Liver (tissue), 9 donors: ENCODE results near the gene CYP4F3. TPM values are rescaled to one million over a fixed set of nuclear protein-coding genes. Genes with fewer than 3 reads are reported as not detected.

Experiments used
- DNase-seq: peaks from one replicate; pipeline ENCODE4 v3.0.0-alpha.2; 2017; ENCODE audit warnings: low spot score
- H3K27ac ChIP-seq, 2 donors: one replicate each; pipeline ENCODE4 v1.7.0; 2013; ENCODE audit warnings: inconsistent platforms in 2 of 2, low read length in 2 of 2, control low read depth in 1 of 2, low read depth in 1 of 2, mild to moderate bottlenecking in 1 of 2
- H3K27me3 ChIP-seq, 4 donors: one replicate each; pipeline versions ENCODE4 v1.6.1 to v1.7.0; 2013; ENCODE audit warnings: low read length in 3 of 4, inconsistent platforms in 1 of 4, mild to moderate bottlenecking in 1 of 4, moderate library complexity in 1 of 4; ENCODE audit not compliant: control insufficient read depth in 4 of 4, insufficient read depth in 4 of 4
- H3K36me3 ChIP-seq, 4 donors: one replicate each; pipeline versions ENCODE4 v1.6.1 to v1.7.0; 2013; ENCODE audit warnings: low read length in 3 of 4, mild to moderate bottlenecking in 3 of 4, low read depth in 1 of 4, moderate library complexity in 1 of 4; ENCODE audit not compliant: control insufficient read depth in 4 of 4, insufficient read depth in 3 of 4
- H3K4me1 ChIP-seq, 4 donors: one replicate each; pipeline versions ENCODE4 v1.6.1 to v1.7.0; 2013; ENCODE audit warnings: low read length in 3 of 4, mild to moderate bottlenecking in 3 of 4, moderate library complexity in 1 of 4; ENCODE audit not compliant: control insufficient read depth in 4 of 4, insufficient read depth in 4 of 4
- H3K4me3 ChIP-seq, 3 donors: one replicate each; pipeline versions ENCODE4 v1.6.1 to v1.7.0; 2013; ENCODE audit warnings: low read length in 3 of 3, control low read depth in 1 of 3, low read depth in 1 of 3, mild to moderate bottlenecking in 1 of 3
- H3K9ac ChIP-seq, 2 donors: one replicate each; pipeline ENCODE4 v1.7.0; 2013; ENCODE audit warnings: low read length in 2 of 2, mild to moderate bottlenecking in 2 of 2, moderate library complexity in 2 of 2, control low read depth in 1 of 2, low read depth in 1 of 2
- H3K9me3 ChIP-seq, 4 donors: one replicate each; pipeline versions ENCODE4 v1.6.1 to v1.7.0; 2013; ENCODE audit warnings: low read length in 3 of 4; ENCODE audit not compliant: control insufficient read depth in 4 of 4
- EGR1 ChIP-seq, 2 donors: IDR thresholded peaks; 2 replicates each; pipeline ENCODE4 v1.6.1; 2016 to 2018; ENCODE audit warnings: antibody characterized with exemption in 2 of 2, low read depth in 2 of 2
- FOXA2 ChIP-seq: IDR thresholded peaks from 2 replicates; pipeline ENCODE4 v1.6.1; 2016; ENCODE audit warnings: antibody characterized with exemption
- GABPA ChIP-seq, 2 donors: IDR thresholded peaks in 1 of 2; conservative IDR thresholded peaks in 1 of 2; 2 replicates each; pipeline ENCODE4 v1.6.1; 2016; ENCODE audit warnings: antibody characterized with exemption in 2 of 2, mild to moderate bottlenecking in 1 of 2, moderate library complexity in 1 of 2
- HNF4A ChIP-seq, 2 donors: conservative IDR thresholded peaks; 2 replicates each; pipeline ENCODE4 v1.6.1; 2016; ENCODE audit warnings: antibody characterized with exemption in 2 of 2, mild to moderate bottlenecking in 2 of 2
- JUND ChIP-seq, 2 donors: IDR thresholded peaks; 2 replicates each; pipeline ENCODE4 v1.6.1; 2016; ENCODE audit warnings: antibody characterized with exemption in 2 of 2
- NR2F2 ChIP-seq: IDR thresholded peaks from 2 replicates; pipeline ENCODE4 v1.6.1; 2016; ENCODE audit warnings: antibody characterized with exemption
- RXRA ChIP-seq, 2 donors: IDR thresholded peaks; 2 replicates each; pipeline ENCODE4 v1.6.1; 2017 to 2018; ENCODE audit warnings: antibody characterized with exemption in 2 of 2, mild to moderate bottlenecking in 1 of 2
- SP1 ChIP-seq: IDR thresholded peaks from 2 replicates; pipeline ENCODE4 v1.6.1; 2018; ENCODE audit warnings: antibody characterized with exemption, mild to moderate bottlenecking
- TAF1 ChIP-seq: conservative IDR thresholded peaks from 2 replicates; pipeline ENCODE4 v1.6.1; 2016; ENCODE audit warnings: antibody characterized with exemption, mild to moderate bottlenecking
- WGBS: extraction: QIAGEN DNeasy Blood & Tissue Kit; methylation state at CpG from one replicate; pipeline ENCODE4 v1.1.7; 2013; 5-methylcytosine and 5-hydroxymethylcytosine counted together
- polyA plus RNA-seq, 2 donors: library from polyadenylated mRNA; stranded (reverse) in 1 of 2; unstranded in 1 of 2; fragments of 200-250 nt in 1 of 2; fragments of >200 nt in 1 of 2; fragmentation: Nextera tagmentation in 1 of 2; extraction: Ambion mirVana in 1 of 2; gene quantifications; one replicate each; pipeline versions ENCODE4 v1.2.1 to v1.2.3, GENCODE V29; 2013 to 2015
- total RNA-seq, 2 donors: library from RNA; depleted of rRNA; stranded (reverse); fragments of >200 nt; gene quantifications; one replicate each; pipeline ENCODE4 v1.2.3, GENCODE V29; 2014
- TF ChIP-seq, protein P1 (sequence below): fragments of 150-350 bp; IDR thresholded peaks from 2 replicates; pipeline ENCODE4 v1.5.1; 2017; ENCODE audit warnings: improper control_type of control experiment, low read depth, low read length; ENCODE audit not compliant: missing input control
- TF ChIP-seq, protein P2 (sequence below): IDR thresholded peaks from 2 replicates; pipeline ENCODE4 v1.6.1; 2016; ENCODE audit warnings: antibody characterized with exemption, mild to moderate bottlenecking
- TF ChIP-seq, protein P3 (sequence below): IDR thresholded peaks from 2 replicates; pipeline ENCODE4 v1.6.1; 2016; ENCODE audit warnings: antibody characterized with exemption
- donor health status: healthy.
- donor health status: healthy.
- donor health status: healthy.
- donor health status: healthy.
- donor health status: healthy.

Gene CYP4F3
- total and polyA plus RNA-seq, 4 donors, result 58.4 to 168 (median 128) TPM

DNA sequence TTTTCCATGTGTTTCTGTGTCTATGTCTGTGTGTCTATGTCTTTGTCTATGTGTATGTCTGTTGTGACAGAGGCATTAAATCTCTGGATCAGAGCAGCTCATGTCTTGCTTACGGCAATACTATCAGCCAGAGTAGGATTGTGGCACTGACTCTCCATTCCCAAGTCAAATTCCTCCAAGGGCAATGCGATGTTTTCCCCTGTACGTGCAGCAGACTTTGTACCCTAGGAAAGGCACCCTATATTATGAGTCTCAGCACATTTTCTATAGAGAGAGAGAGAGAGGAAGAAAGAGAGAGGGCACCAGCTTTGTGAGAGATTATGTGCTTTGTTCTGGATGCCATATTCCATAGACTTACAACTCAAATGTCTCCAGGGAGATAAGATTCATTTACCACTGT lies 11.1 kb downstream of the CYP4F3 start:
- no peak for TF ChIP-seq EGR1 (IDR thresholded peaks at IDR 0.05; ENCODE audit: low read depth in 2 of 2)
- TF ChIP-seq RXRA (IDR thresholded peaks at IDR 0.05), result no peak
- DNase-seq, result no peak
- no peaks in the 10 kb centered on the region for H3K27me3 ChIP-seq

DNA sequence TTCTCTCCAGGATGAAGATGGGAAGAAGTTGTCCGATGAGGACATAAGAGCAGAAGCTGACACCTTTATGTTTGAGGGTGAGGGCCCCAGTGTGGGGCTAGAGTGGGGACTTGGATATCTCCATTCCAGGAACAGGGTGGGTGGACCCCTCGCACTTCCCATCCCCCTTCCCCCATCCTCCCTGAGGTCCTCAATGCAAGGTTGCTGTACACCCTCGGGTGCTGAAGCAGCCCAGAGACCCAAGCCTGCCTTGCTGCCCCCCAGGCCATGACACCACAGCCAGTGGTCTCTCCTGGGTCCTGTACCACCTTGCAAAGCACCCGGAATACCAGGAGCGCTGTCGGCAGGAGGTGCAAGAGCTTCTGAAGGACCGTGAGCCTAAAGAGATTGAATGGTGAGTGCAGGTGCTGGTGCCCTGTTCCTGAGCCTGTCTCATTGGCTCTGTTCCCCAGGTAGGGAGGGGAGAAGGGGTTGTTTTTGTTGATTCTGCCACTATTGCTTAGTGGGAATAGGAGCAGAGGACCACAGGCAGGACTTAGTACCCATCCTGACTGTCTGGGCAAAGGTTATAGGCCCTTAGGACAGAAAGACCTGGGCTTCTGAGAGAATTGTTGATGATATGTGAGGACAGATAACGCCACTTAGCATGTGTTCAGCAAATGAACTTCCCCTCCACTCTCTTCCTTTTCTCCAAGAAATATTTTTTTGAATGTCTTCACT lies 12.0 kb downstream of the CYP4F3 start:
- Histone ChIP-seq H3K36me3 (peaks cover 14 to 48% (median 30%) of the 10 kb centered on the region in 4 donors), H3K27me3 (no peaks in the 10 kb centered on the region), H3K9me3 (no peaks in the 10 kb centered on the region), H3K4me3 (no peak overlapping the region), H3K27ac (no peak overlapping the region), H3K4me1 (peaks cover 9 to 43% (median 16%) of the 10 kb centered on the region in 4 donors), H3K9ac (no peak overlapping the region)
- no peak for DNase-seq
- 59% methylated on average over 8 of the region's 8 CpGs for WGBS
- TF ChIP-seq SP1, result no peak
- TF ChIP-seq, protein P1, sequence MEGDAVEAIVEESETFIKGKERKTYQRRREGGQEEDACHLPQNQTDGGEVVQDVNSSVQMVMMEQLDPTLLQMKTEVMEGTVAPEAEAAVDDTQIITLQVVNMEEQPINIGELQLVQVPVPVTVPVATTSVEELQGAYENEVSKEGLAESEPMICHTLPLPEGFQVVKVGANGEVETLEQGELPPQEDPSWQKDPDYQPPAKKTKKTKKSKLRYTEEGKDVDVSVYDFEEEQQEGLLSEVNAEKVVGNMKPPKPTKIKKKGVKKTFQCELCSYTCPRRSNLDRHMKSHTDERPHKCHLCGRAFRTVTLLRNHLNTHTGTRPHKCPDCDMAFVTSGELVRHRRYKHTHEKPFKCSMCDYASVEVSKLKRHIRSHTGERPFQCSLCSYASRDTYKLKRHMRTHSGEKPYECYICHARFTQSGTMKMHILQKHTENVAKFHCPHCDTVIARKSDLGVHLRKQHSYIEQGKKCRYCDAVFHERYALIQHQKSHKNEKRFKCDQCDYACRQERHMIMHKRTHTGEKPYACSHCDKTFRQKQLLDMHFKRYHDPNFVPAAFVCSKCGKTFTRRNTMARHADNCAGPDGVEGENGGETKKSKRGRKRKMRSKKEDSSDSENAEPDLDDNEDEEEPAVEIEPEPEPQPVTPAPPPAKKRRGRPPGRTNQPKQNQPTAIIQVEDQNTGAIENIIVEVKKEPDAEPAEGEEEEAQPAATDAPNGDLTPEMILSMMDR, result no peak
- TF ChIP-seq HNF4A (conservative IDR thresholded peaks at IDR 0.05), result peak; percentile 76 to 91
- TF ChIP-seq TAF1, result no peak
- TF ChIP-seq RXRA (IDR thresholded peaks at IDR 0.05), result peak; percentile 17 to 70
- TF ChIP-seq JUND (IDR thresholded peaks at IDR 0.05), result no peak
- no peak for TF ChIP-seq NR2F2
- TF ChIP-seq, protein P2, sequence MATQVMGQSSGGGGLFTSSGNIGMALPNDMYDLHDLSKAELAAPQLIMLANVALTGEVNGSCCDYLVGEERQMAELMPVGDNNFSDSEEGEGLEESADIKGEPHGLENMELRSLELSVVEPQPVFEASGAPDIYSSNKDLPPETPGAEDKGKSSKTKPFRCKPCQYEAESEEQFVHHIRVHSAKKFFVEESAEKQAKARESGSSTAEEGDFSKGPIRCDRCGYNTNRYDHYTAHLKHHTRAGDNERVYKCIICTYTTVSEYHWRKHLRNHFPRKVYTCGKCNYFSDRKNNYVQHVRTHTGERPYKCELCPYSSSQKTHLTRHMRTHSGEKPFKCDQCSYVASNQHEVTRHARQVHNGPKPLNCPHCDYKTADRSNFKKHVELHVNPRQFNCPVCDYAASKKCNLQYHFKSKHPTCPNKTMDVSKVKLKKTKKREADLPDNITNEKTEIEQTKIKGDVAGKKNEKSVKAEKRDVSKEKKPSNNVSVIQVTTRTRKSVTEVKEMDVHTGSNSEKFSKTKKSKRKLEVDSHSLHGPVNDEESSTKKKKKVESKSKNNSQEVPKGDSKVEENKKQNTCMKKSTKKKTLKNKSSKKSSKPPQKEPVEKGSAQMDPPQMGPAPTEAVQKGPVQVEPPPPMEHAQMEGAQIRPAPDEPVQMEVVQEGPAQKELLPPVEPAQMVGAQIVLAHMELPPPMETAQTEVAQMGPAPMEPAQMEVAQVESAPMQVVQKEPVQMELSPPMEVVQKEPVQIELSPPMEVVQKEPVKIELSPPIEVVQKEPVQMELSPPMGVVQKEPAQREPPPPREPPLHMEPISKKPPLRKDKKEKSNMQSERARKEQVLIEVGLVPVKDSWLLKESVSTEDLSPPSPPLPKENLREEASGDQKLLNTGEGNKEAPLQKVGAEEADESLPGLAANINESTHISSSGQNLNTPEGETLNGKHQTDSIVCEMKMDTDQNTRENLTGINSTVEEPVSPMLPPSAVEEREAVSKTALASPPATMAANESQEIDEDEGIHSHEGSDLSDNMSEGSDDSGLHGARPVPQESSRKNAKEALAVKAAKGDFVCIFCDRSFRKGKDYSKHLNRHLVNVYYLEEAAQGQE, result no peak
- TF ChIP-seq, protein P3, sequence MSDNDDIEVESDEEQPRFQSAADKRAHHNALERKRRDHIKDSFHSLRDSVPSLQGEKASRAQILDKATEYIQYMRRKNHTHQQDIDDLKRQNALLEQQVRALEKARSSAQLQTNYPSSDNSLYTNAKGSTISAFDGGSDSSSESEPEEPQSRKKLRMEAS, result peak; percentile 19
- TF ChIP-seq FOXA2, result no peak
- TF ChIP-seq GABPA (IDR thresholded peaks at IDR 0.05 in 1 of 2, conservative IDR thresholded peaks at IDR 0.05 in 1 of 2), result no peak

More for the DNA sequence above, 11.1 kb downstream of the CYP4F3 start:
- H3K9me3 ChIP-seq, result no peaks in the 10 kb centered on the region
- H3K4me1 ChIP-seq, result peaks cover 9 to 52% (median 22%) of the 10 kb centered on the region in 4 donors
- H3K27ac ChIP-seq, result no peak overlapping the region
- H3K36me3 ChIP-seq, result peaks cover 12 to 50% (median 32%) of the 10 kb centered on the region in 4 donors
- H3K4me3 ChIP-seq, result no peak overlapping the region
- H3K9ac ChIP-seq, result no peak overlapping the region
- 70% methylated on average over 3 of the region's 3 CpGs for WGBS
